ENCODE data around the gene NXNL1. TPM values are rescaled to one million over a fixed set of nuclear protein-coding genes. Genes with fewer than 3 reads are reported as not detected.

NXNL1 gene
- total RNA-seq, 3 donors from 2014 or later (not counting 1 experiment from before 2014, with no cell fraction given): not detected

GRCh38 chr19:17491287-17491686 is 30.6 kb upstream of the NXNL1 start:
- intact Hi-C loops (cut with micrococcal nuclease): loop anchor here (10.0 kb wide), 1 partner anchor 364 kb away; the partner anchor contains the start of gene RPL18A
- H3K4me1 ChIP-seq (ENCODE audit: control insufficient read depth, insufficient read depth, low read length): peaks cover 49% of the 10 kb centered on the region
- 99% methylated on average over 5 of the region's 5 CpGs for WGBS (ENCODE audit: insufficient coverage)

GRCh38 chr19:17490411-17490810 is 29.7 kb upstream of the NXNL1 start:
- Mint-ChIP-seq H3K27me3 (ENCODE audit: low read depth in 2 of 2) (no peaks in the 10 kb centered on the region), H3K36me3 (no peaks in the 10 kb centered on the region), H3K27ac (peak overlapping the region; percentile 92 to 94), H3K4me1 (peaks cover 21 to 34% of the 10 kb centered on the region in 2 donors), H3K4me3 (peak overlapping the region; percentile 58), H3K9me3 (no peaks in the 10 kb centered on the region)
- Histone ChIP-seq H3K4me1 (ENCODE audit: control insufficient read depth, insufficient read depth, low read length) (peaks cover 42% of the 10 kb centered on the region), H3K36me3 (ENCODE audit: control insufficient read depth, insufficient read depth, low read length) (no peaks in the 10 kb centered on the region), H3K27me3 (ENCODE audit: control insufficient read depth, insufficient read depth, low read length) (no peaks in the 10 kb centered on the region), H3K4me3 (ENCODE audit: low read length) (no peak overlapping the region), H3K27ac (ENCODE audit: low read length) (peak overlapping the region; percentile 71), H3K9me3 (ENCODE audit: control insufficient read depth, insufficient read depth, low read length) (no peaks in the 10 kb centered on the region)
- intact Hi-C loops (cut with micrococcal nuclease): loop anchor here (10.0 kb wide), 1 partner anchor 364 kb away; the partner anchor contains the start of gene RPL18A
- DNase-seq (peak; percentile 43 to 71), ATAC-seq (peak; percentile 49 to 60 (median 56))
- no peak for TF ChIP-seq CTCF (IDR thresholded peaks at IDR 0.05)
- 30% methylated on average over 4 of the region's 4 CpGs for WGBS (ENCODE audit: insufficient coverage)

More at GRCh38 chr19:17491287-17491686, 30.6 kb upstream of the NXNL1 start:
- no peaks in the 10 kb centered on the region for H3K27me3 ChIP-seq (ENCODE audit: control insufficient read depth, insufficient read depth, low read length)
- Mint-ChIP-seq H3K9me3 (no peaks in the 10 kb centered on the region), H3K4me3 (no peak overlapping the region), H3K27me3 (ENCODE audit: low read depth in 2 of 2) (no peaks in the 10 kb centered on the region), H3K36me3 (no peaks in the 10 kb centered on the region), H3K4me1 (peaks cover 29 to 42% of the 10 kb centered on the region in 2 donors), H3K27ac (peak overlapping the region; percentile 92 to 94)
- ATAC-seq (no peak), DNase-seq (no peak)
- TF ChIP-seq CTCF (IDR thresholded peaks at IDR 0.05): no peak
- no peaks in the 10 kb centered on the region for H3K36me3 ChIP-seq (ENCODE audit: control insufficient read depth, insufficient read depth, low read length)
- H3K9me3 ChIP-seq (ENCODE audit: control insufficient read depth, insufficient read depth, low read length): no peaks in the 10 kb centered on the region
- H3K27ac ChIP-seq (ENCODE audit: low read length): no peak overlapping the region
- H3K4me3 ChIP-seq (ENCODE audit: low read length): no peak overlapping the region

- Mint-ChIP-seq H3K4me1 (peaks cover 21 to 37% of the 10 kb centered on the region in 2 donors), H3K36me3 (no peaks in the 10 kb centered on the region), H3K4me3 (peak overlapping the region; percentile 89), H3K27ac (peak overlapping the region; percentile 92 to 94), H3K9me3 (no peaks in the 10 kb centered on the region), H3K27me3 (ENCODE audit: low read depth in 2 of 2) (no peaks in the 10 kb centered on the region)
- DNase-seq (no peak), ATAC-seq (no peak)
- 59% methylated on average over 9 of the region's 9 CpGs for WGBS (ENCODE audit: insufficient coverage)
- H3K27ac ChIP-seq (ENCODE audit: low read length): peak overlapping the region; percentile 71
- no peak overlapping the region for H3K4me3 ChIP-seq (ENCODE audit: low read length)
- H3K9me3 ChIP-seq (ENCODE audit: control insufficient read depth, insufficient read depth, low read length): no peaks in the 10 kb centered on the region
- TF ChIP-seq CTCF (IDR thresholded peaks at IDR 0.05): no peak
- H3K4me1 ChIP-seq (ENCODE audit: control insufficient read depth, insufficient read depth, low read length): peaks cover 42% of the 10 kb centered on the region
- intact Hi-C loops (cut with micrococcal nuclease): loop anchor here (2.0 to 10.0 kb wide), 2 partner anchors 19 to 365 kb away; partner anchors contain the start of genes RPL18A and SLC27A1
- no peaks in the 10 kb centered on the region for H3K27me3 ChIP-seq (ENCODE audit: control insufficient read depth, insufficient read depth, low read length)
- H3K36me3 ChIP-seq (ENCODE audit: control insufficient read depth, insufficient read depth, low read length): no peaks in the 10 kb centered on the region
Observed at GRCh38 chr19:17489392-17490030, 28.8 kb upstream of the NXNL1 start.

Data from natural killer cell (primary cell).